HT1080 (cell line): Measurements from ENCODE around the gene S1PR3. TPM values are rescaled to one million over a fixed set of nuclear protein-coding genes. Genes with fewer than 3 reads are reported as not detected.
A peak's percentile ranks its signal among the peaks of the same experiment; 100 is the strongest.
"Not testable (repeated sequence)": the region's sequence is repeated elsewhere in the genome, so short reads cannot be mapped to it uniquely, and the experiment has no call there.

Experiments used
- DNase-seq: peaks from one replicate; pipeline ENCODE4 v3.0.0-alpha.2; 2015; ENCODE audit warnings: low read depth
- polyA plus RNA-seq, 2 experiments: library from polyadenylated mRNA; depleted of rRNA; stranded (reverse); fragments of >200 nt; gene quantifications; 2 replicates each; pipeline ENCODE4 v1.2.3, GENCODE V29; 2015
- total RNA-seq: library from RNA; depleted of rRNA; stranded (reverse); fragments of >200 nt; shearing (Covaris generic); gene quantifications from 2 replicates; pipeline ENCODE4 v1.2.3, GENCODE V29; 2014; rRNA removed

Gene S1PR3
- total RNA-seq, result 0.05 TPM in 1 of 2 replicates, not detected in the other
- 0.38 and 0.72 TPM in 2 replicates for polyA plus RNA-seq (2015; cell fraction: cytosol; rRNA removed)
- 0.23 and 0.51 TPM in 2 replicates for polyA plus RNA-seq (2015; cell fraction: nucleus; rRNA removed)

- DNase-seq, result no peak
Observed at GRCh38 chr9:88991066-88992034, at the start of gene S1PR3. Gene S1PR3 (plus strand): TSS chr9:88991468. CDS start chr9:89001201, 9,733 bp downstream.

- DNase-seq, result not testable (repeated sequence)
Observed at GRCh38 chr9:88941586-88941985, 49.7 kb upstream of the S1PR3 start.

GRCh38 chr9:88942411-88942810 is 48.9 kb upstream of the S1PR3 start:
- DNase-seq, result no peak

GRCh38 chr9:88945636-88946333 is 45.5 kb upstream of the S1PR3 start:
- DNase-seq, result no peak

GRCh38 chr9:88947581-88948573 is 43.4 kb upstream of the S1PR3 start:
- DNase-seq, result no peak

- peak; percentile 39 for DNase-seq
Observed at GRCh38 chr9:88949425-88949824, 41.8 kb upstream of the S1PR3 start.

GRCh38 chr9:88949961-88950340 is 41.3 kb upstream of the S1PR3 start:
- DNase-seq, result no peak

GRCh38 chr9:88950341-88951154 is 40.7 kb upstream of the S1PR3 start:
- DNase-seq, result no peak

- no peak for DNase-seq
Observed at GRCh38 chr9:88951155-88951542, 40.1 kb upstream of the S1PR3 start.

GRCh38 chr9:88952086-88952615 is 39.1 kb upstream of the S1PR3 start:
- no peak for DNase-seq

GRCh38 chr9:88952976-88953375 is 38.3 kb upstream of the S1PR3 start:
- DNase-seq, result no peak

GRCh38 chr9:88953381-88954029 is 37.8 kb upstream of the S1PR3 start:
- DNase-seq, result peak; percentile 44

- peak; percentile 61 for DNase-seq
Observed at GRCh38 chr9:88954066-88954465, 37.2 kb upstream of the S1PR3 start.

- DNase-seq, result no peak
Observed at GRCh38 chr9:88957526-88957925, 33.7 kb upstream of the S1PR3 start.

- DNase-seq, result no peak
Observed at GRCh38 chr9:88959727-88960469, 31.4 kb upstream of the S1PR3 start.

GRCh38 chr9:88960632-88961031 is 30.6 kb upstream of the S1PR3 start:
- no peak for DNase-seq

- no peak for DNase-seq
Observed at GRCh38 chr9:88965473-88965872, 25.8 kb upstream of the S1PR3 start.

- DNase-seq, result no peak
Observed at GRCh38 chr9:88966894-88967676, 24.2 kb upstream of the S1PR3 start.
